Measurements from ENCODE around the gene THNSL1.
"Not testable (repeated sequence)": the region's sequence is repeated elsewhere in the genome, so short reads cannot be mapped to it uniquely, and the experiment has no call there.

THNSL1 gene, protein sequence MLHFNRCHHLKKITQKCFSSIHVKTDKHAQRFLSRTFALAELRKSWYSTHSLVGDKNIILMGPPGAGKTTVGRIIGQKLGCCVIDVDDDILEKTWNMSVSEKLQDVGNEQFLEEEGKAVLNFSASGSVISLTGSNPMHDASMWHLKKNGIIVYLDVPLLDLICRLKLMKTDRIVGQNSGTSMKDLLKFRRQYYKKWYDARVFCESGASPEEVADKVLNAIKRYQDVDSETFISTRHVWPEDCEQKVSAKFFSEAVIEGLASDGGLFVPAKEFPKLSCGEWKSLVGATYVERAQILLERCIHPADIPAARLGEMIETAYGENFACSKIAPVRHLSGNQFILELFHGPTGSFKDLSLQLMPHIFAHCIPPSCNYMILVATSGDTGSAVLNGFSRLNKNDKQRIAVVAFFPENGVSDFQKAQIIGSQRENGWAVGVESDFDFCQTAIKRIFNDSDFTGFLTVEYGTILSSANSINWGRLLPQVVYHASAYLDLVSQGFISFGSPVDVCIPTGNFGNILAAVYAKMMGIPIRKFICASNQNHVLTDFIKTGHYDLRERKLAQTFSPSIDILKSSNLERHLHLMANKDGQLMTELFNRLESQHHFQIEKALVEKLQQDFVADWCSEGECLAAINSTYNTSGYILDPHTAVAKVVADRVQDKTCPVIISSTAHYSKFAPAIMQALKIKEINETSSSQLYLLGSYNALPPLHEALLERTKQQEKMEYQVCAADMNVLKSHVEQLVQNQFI

DNA sequence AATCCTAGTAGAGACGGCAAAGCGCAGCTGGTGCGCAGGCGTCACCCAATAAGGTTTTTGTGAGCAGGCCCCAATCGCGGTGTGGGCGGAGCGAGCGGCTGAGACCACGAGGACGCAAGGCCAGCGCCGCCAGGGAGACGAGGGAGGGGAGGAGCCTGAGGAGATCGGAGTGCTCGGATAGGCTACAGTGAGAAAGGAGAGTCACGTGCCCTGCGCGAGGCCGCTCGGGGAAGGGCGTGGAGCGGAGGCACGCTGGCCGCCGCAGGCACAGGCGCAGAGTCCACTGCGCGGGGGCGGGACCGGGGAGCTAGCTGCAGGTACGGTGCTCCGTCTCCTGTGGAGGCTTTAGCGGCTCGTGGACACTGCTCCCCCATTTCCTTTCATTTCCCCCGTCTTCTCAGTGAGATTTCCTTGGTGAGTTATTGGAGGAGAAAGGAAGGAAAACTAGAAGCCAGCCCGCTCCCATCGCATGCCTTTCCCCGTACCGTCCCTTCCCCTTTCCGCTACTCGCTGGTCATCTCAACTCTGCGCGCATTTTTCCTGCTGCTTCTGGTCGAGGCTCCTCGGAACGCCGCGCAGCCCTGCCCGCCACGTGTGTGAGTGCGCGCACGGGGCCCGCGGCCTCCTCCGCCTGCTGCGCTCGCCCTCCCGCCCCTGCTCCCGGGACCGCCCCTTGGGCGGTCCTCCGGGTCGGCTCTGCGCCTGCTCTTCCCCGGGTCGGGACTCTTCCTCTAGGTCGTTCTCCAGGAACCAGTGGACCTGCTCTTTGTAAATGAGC, at the start of gene THNSL1:
Gene THNSL1, plus strand, starts transcription at position 237 of the 778 bp plus-strand sequence. CDS start 6,612 bp downstream, outside the sequence.
- H3K4me3 ChIP-seq (ENCODE audit: low read length) = peak within 1 kb of the TSS; percentile 83
- peak within 1 kb of the TSS; percentile 69 for H2AFZ ChIP-seq (ENCODE audit: low read length)
- H3K4me2 ChIP-seq (ENCODE audit: low read depth, low read length) = peak within 1 kb of the TSS; percentile 93
- peak within 1 kb of the TSS; percentile 92 for H3K27ac ChIP-seq (ENCODE audit: low read length)
- H3F3A ChIP-seq (ENCODE audit: insufficient read depth, low read length) = peaks cover 16% of the 10 kb centered on the region; the same call in 1 of the 2 replicates
- no peaks in the 10 kb centered on the region for H4K20me1 ChIP-seq (ENCODE audit: insufficient read depth, low read length)
- peak within 1 kb of the TSS; percentile 91 for H3K9ac ChIP-seq (ENCODE audit: low read length)
- DNase-seq = peak; percentile 99
- H3K9me2 ChIP-seq (replicated peaks; ENCODE audit: insufficient read depth, low read length) = no peaks in the 10 kb centered on the region
- TF ChIP-seq, protein P1, sequence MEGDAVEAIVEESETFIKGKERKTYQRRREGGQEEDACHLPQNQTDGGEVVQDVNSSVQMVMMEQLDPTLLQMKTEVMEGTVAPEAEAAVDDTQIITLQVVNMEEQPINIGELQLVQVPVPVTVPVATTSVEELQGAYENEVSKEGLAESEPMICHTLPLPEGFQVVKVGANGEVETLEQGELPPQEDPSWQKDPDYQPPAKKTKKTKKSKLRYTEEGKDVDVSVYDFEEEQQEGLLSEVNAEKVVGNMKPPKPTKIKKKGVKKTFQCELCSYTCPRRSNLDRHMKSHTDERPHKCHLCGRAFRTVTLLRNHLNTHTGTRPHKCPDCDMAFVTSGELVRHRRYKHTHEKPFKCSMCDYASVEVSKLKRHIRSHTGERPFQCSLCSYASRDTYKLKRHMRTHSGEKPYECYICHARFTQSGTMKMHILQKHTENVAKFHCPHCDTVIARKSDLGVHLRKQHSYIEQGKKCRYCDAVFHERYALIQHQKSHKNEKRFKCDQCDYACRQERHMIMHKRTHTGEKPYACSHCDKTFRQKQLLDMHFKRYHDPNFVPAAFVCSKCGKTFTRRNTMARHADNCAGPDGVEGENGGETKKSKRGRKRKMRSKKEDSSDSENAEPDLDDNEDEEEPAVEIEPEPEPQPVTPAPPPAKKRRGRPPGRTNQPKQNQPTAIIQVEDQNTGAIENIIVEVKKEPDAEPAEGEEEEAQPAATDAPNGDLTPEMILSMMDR (IDR thresholded peaks at IDR 0.05; ENCODE audit: low read length) = no peak
- no peak for TF ChIP-seq EZH2 (optimal IDR thresholded peaks at IDR 0.05; ENCODE audit: low read depth, low read length)
- H3K9me3 ChIP-seq (replicated peaks; ENCODE audit: insufficient read depth, low read length) = no peaks in the 10 kb centered on the region
- H3K27me3 ChIP-seq (replicated peaks; ENCODE audit: insufficient read depth, low read length) = no peaks in the 10 kb centered on the region
- H3K36me3 ChIP-seq (replicated peaks; ENCODE audit: insufficient read depth, low read length) = no peaks in the 10 kb centered on the region
- no peaks in the 10 kb centered on the region for H3K79me2 ChIP-seq (ENCODE audit: low read length)
- 0 out of 2 replicates have a peak, but pooled peaks cover 9% of the 10 kb centered on the region for H3K4me1 ChIP-seq (ENCODE audit: low read length)

DNA sequence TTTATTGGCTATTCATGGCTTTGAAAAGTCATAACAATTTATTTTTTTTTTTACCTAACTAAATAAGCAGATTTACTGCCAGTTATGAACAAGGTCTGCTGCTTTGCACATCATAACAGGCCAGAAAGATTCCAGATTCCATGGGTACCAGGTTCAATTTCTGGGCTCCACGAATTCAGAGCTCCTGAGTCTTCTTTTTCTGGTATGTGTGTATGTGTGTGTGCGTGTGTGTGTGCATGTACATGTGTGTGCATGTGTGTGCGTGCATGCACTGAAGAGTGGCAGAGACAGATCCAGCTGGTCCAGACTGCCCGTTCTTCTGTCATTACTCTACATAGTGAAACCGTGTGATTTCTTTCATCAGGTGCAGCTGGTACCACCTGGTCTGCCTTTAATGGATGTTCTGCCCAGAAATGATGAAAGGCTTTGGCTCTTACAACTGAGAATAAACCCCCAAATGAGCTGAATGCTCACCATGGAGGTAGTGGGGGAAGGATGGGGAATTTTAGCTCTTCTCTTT, 49.4 kb upstream of the THNSL1 start:
- H2AFZ ChIP-seq (ENCODE audit: low read length) = no peak overlapping the region
- H3K4me1 ChIP-seq (ENCODE audit: low read length) = no peaks in the 10 kb centered on the region
- no peak overlapping the region for H3K4me2 ChIP-seq (ENCODE audit: low read depth, low read length)
- no peaks in the 10 kb centered on the region for H3K36me3 ChIP-seq (replicated peaks; ENCODE audit: insufficient read depth, low read length)
- H3K9me2 ChIP-seq (replicated peaks; ENCODE audit: insufficient read depth, low read length) = no peaks in the 10 kb centered on the region
- no peaks in the 10 kb centered on the region for H3F3A ChIP-seq (ENCODE audit: insufficient read depth, low read length)
- H3K9me3 ChIP-seq (replicated peaks; ENCODE audit: insufficient read depth, low read length) = no peaks in the 10 kb centered on the region
- H3K27me3 ChIP-seq (replicated peaks; ENCODE audit: insufficient read depth, low read length) = no peaks in the 10 kb centered on the region
- no peak overlapping the region for H3K9ac ChIP-seq (ENCODE audit: low read length)
- no peaks in the 10 kb centered on the region for H3K79me2 ChIP-seq (ENCODE audit: low read length)
- no peak overlapping the region for H3K27ac ChIP-seq (ENCODE audit: low read length)
- no peak for DNase-seq
- TF ChIP-seq EZH2phosphoT487 (IDR thresholded peaks at IDR 0.05; ENCODE audit: low read length) (no peak), EZH2 (optimal IDR thresholded peaks at IDR 0.05; ENCODE audit: low read depth, low read length) (no peak)
- TF ChIP-seq, protein P1 (IDR thresholded peaks at IDR 0.05; ENCODE audit: low read length) = no peak
- no peak overlapping the region for H3K4me3 ChIP-seq (ENCODE audit: low read length)
- H4K20me1 ChIP-seq (ENCODE audit: insufficient read depth, low read length) = no peaks in the 10 kb centered on the region

DNA sequence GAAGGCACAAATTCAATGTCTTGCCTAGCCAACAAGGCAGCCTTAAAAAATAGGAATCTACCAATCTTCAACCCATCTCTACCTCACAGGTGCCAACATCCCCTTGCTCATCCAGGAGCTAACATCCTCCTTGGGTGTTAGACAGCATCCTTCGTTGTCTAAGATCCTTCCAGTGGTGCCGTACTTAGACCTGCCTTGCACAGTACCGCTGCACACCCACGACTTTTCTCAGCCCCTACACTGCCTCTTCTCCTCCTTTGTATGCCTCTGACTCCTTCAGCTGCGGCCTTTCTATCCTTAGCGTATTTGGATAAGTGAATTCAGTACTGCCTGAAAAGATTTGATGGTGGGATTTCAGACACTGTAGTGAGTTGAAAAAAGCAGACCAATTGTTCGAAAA, 48.1 kb upstream of the THNSL1 start:
- Histone ChIP-seq H3K79me2 (ENCODE audit: low read length) (no peaks in the 10 kb centered on the region), H4K20me1 (ENCODE audit: insufficient read depth, low read length) (no peaks in the 10 kb centered on the region), H3K36me3 (replicated peaks; ENCODE audit: insufficient read depth, low read length) (no peaks in the 10 kb centered on the region), H3K9ac (ENCODE audit: low read length) (no peak overlapping the region), H3F3A (ENCODE audit: insufficient read depth, low read length) (no peaks in the 10 kb centered on the region), H3K4me2 (ENCODE audit: low read depth, low read length) (no peak overlapping the region), H3K9me2 (replicated peaks; ENCODE audit: insufficient read depth, low read length) (no peaks in the 10 kb centered on the region), H3K4me1 (ENCODE audit: low read length) (peaks cover 5% of the 10 kb centered on the region; the same call in 1 of the 2 replicates), H3K27me3 (replicated peaks; ENCODE audit: insufficient read depth, low read length) (no peaks in the 10 kb centered on the region), H3K9me3 (replicated peaks; ENCODE audit: insufficient read depth, low read length) (no peaks in the 10 kb centered on the region), H3K27ac (ENCODE audit: low read length) (no peak overlapping the region), H3K4me3 (ENCODE audit: low read length) (no peak overlapping the region), H2AFZ (ENCODE audit: low read length) (no peak overlapping the region)
- TF ChIP-seq EZH2phosphoT487 (IDR thresholded peaks at IDR 0.05; ENCODE audit: low read length) = no peak
- no peak for TF ChIP-seq EZH2 (optimal IDR thresholded peaks at IDR 0.05; ENCODE audit: low read depth, low read length)
- TF ChIP-seq, protein P1 (IDR thresholded peaks at IDR 0.05; ENCODE audit: low read length) = no peak
- DNase-seq = no peak

DNA sequence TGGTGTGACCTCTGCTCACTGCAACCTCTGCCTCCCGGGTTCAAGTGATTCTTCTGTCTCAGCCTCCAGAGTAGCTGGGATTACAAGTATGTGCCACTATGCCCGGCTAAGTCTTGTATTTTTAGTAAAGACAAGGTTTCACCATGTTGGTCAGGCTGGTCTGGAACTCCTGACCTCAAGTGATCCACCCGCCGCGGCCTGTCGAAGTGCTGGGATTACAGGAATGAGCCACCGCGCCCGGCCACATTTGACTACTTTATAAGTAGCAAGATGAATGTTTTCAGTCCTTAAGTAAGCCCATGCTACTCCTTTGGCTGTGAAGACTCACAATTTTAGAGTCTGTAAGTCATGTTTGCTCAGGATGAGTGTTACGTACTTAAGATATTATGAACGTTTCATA, 47.5 kb upstream of the THNSL1 start:
- not testable (repeated sequence) for H3K36me3 ChIP-seq (replicated peaks; ENCODE audit: insufficient read depth, low read length); H3K27ac ChIP-seq (ENCODE audit: low read length); H3F3A ChIP-seq (ENCODE audit: insufficient read depth, low read length); H3K9me3 ChIP-seq (replicated peaks; ENCODE audit: insufficient read depth, low read length); DNase-seq; H3K9me2 ChIP-seq (replicated peaks; ENCODE audit: insufficient read depth, low read length); H3K4me1 ChIP-seq (ENCODE audit: low read length); H2AFZ ChIP-seq (ENCODE audit: low read length); H3K4me3 ChIP-seq (ENCODE audit: low read length); H4K20me1 ChIP-seq (ENCODE audit: insufficient read depth, low read length); H3K27me3 ChIP-seq (replicated peaks; ENCODE audit: insufficient read depth, low read length); H3K79me2 ChIP-seq (ENCODE audit: low read length); H3K4me2 ChIP-seq (ENCODE audit: low read depth, low read length); H3K9ac ChIP-seq (ENCODE audit: low read length)

Measured in MM.1S (cell line).